Hematopoietic multipotent progenitor cell treated with erythropoietin and hydrocortisone succinate and interleukin-3 and kit ligand, for 17 days (in vitro differentiated cells): ENCODE results near the gene TUBB4A.
"Not testable (repeated sequence)": the region's sequence is repeated elsewhere in the genome, so short reads cannot be mapped to it uniquely, and the experiment has no call there.

Experiments used
- DNase-seq: peaks from one replicate; pipeline ENCODE4 v3.0.0-alpha.2; 2015; ENCODE audit warnings: low spot score

Gene TUBB4A

GRCh38 chr19:6501740-6502648, at the start of gene TUBB4A:
Gene TUBB4A (minus strand): TSS chr19:6502309. CDS start chr19:6502212, 97 bp downstream.
- no peak for DNase-seq

- no peak for DNase-seq
Measured at GRCh38 chr19:6551091-6551490, 49.0 kb upstream of the TUBB4A start.

GRCh38 chr19:6550679-6551078, 48.6 kb upstream of the TUBB4A start:
- DNase-seq: not testable (repeated sequence)

GRCh38 chr19:6543866-6544347, 41.8 kb upstream of the TUBB4A start:
- no peak for DNase-seq

- no peak for DNase-seq
Measured at GRCh38 chr19:6540918-6541689, 39.0 kb upstream of the TUBB4A start.

GRCh38 chr19:6539514-6539913, 37.4 kb upstream of the TUBB4A start:
- DNase-seq: no peak

GRCh38 chr19:6535558-6536137, 33.5 kb upstream of the TUBB4A start:
- DNase-seq: no peak

- no peak for DNase-seq
Measured at GRCh38 chr19:6534451-6535093, 32.5 kb upstream of the TUBB4A start.

GRCh38 chr19:6533746-6534418, 31.8 kb upstream of the TUBB4A start:
- no peak for DNase-seq

- no peak for DNase-seq
Measured at GRCh38 chr19:6533000-6533328, 30.9 kb upstream of the TUBB4A start.

GRCh38 chr19:6532244-6532999, 30.3 kb upstream of the TUBB4A start:
- peak; percentile 46 for DNase-seq

- no peak for DNase-seq
Measured at GRCh38 chr19:6531956-6532243, 29.8 kb upstream of the TUBB4A start.

GRCh38 chr19:6531163-6531955, 29.2 kb upstream of the TUBB4A start:
- peak; percentile 73 for DNase-seq

GRCh38 chr19:6530386-6531162, 28.5 kb upstream of the TUBB4A start, which contains the start of gene TNFSF9:
Gene TNFSF9 (plus strand): TSS chr19:6531026. CDS start chr19:6531037, 11 bp downstream.
- peak; percentile 91 for DNase-seq

GRCh38 chr19:6529937-6530385, 27.9 kb upstream of the TUBB4A start:
- peak; percentile 70 for DNase-seq

- DNase-seq: no peak
Measured at GRCh38 chr19:6529351-6529750, 27.2 kb upstream of the TUBB4A start.

- DNase-seq: no peak
Measured at GRCh38 chr19:6528544-6529121, 26.5 kb upstream of the TUBB4A start.

- no peak for DNase-seq
Measured at GRCh38 chr19:6527893-6528543, 25.9 kb upstream of the TUBB4A start.
